HG03139 (cell line): ENCODE data around the gene MAP2K1.
"Not testable (repeated sequence)": the region's sequence is repeated elsewhere in the genome, so short reads cannot be mapped to it uniquely, and the experiment has no call there.

Experiments
- ATAC-seq: cut with Tn5 transposase; IDR thresholded peaks from one replicate; pipeline ENCODE4 v1.9.1; 2021; ENCODE audit not compliant: unreplicated experiment

The MAP2K1 gene

GRCh38 chr15:66423149-66423548 lies 36.4 kb downstream of the MAP2K1 start:
- no peak for ATAC-seq

- ATAC-seq, result no peak
Observed at GRCh38 chr15:66424963-66425612, 38.4 kb downstream of the MAP2K1 start.

- no peak for ATAC-seq
Observed at GRCh38 chr15:66425837-66426236, 39.1 kb downstream of the MAP2K1 start.

- ATAC-seq, result no peak
Observed at GRCh38 chr15:66429117-66429516, 42.4 kb downstream of the MAP2K1 start.

- no peak for ATAC-seq
Observed at GRCh38 chr15:66429546-66429945, 42.8 kb downstream of the MAP2K1 start.

- ATAC-seq, result no peak
Observed at GRCh38 chr15:66430627-66431255, 44.0 kb downstream of the MAP2K1 start.

- ATAC-seq, result no peak
Observed at GRCh38 chr15:66433726-66434125, 47.0 kb downstream of the MAP2K1 start.

- no peak for ATAC-seq
Observed at GRCh38 chr15:66440501-66440900, 53.8 kb downstream of the MAP2K1 start.

GRCh38 chr15:66452420-66452819 lies 65.7 kb downstream of the MAP2K1 start:
- ATAC-seq, result no peak

GRCh38 chr15:66452971-66453580 lies 66.4 kb downstream of the MAP2K1 start:
- no peak for ATAC-seq

- ATAC-seq, result no peak
Observed at GRCh38 chr15:66454143-66454542, 67.4 kb downstream of the MAP2K1 start.

GRCh38 chr15:66456211-66456610 lies 69.5 kb downstream of the MAP2K1 start:
- ATAC-seq, result no peak

- ATAC-seq, result no peak
Observed at GRCh38 chr15:66459818-66460615, 73.3 kb downstream of the MAP2K1 start.

GRCh38 chr15:66461294-66461693 lies 74.6 kb downstream of the MAP2K1 start:
- not testable (repeated sequence) for ATAC-seq

GRCh38 chr15:66461917-66462316 lies 75.2 kb downstream of the MAP2K1 start:
- ATAC-seq, result no peak

- no peak for ATAC-seq
Observed at GRCh38 chr15:66462627-66463026, 75.9 kb downstream of the MAP2K1 start.

- not testable (repeated sequence) for ATAC-seq
Observed at GRCh38 chr15:66465294-66465693, 78.6 kb downstream of the MAP2K1 start.

GRCh38 chr15:66467162-66468040 lies 80.7 kb downstream of the MAP2K1 start:
- not testable (repeated sequence) for ATAC-seq

- ATAC-seq, result not testable (repeated sequence)
Observed at GRCh38 chr15:66470825-66471224, 84.1 kb downstream of the MAP2K1 start.

GRCh38 chr15:66472176-66472999 lies 85.7 kb downstream of the MAP2K1 start:
- peak; percentile 75 for ATAC-seq
